WTC11 (cell line): Measurements from ENCODE around the gene BCL7B.

Experiments used
- CBFB ChIP-seq: sonication (generic); formaldehyde crosslinking; IDR thresholded peaks from 2 replicates; pipeline ENCODE4 v1.8.1; 2022; ENCODE audit warnings: mild to moderate bottlenecking, low read depth, missing genetic modification reagents
- CREB1 ChIP-seq: sonication (generic); formaldehyde crosslinking; IDR thresholded peaks from 2 replicates; pipeline ENCODE4 v1.8.0; 2023; ENCODE audit warnings: mild to moderate bottlenecking, missing genetic modification reagents
- CTCF ChIP-seq: fragments of 200-600 bp; IDR thresholded peaks from 2 replicates; pipeline ENCODE4 v1.8.0; 2022; ENCODE audit warnings: antibody characterized with exemption
- JUN ChIP-seq: sonication (generic); formaldehyde crosslinking; IDR thresholded peaks from 2 replicates; pipeline ENCODE4 v1.8.0; 2023; ENCODE audit warnings: mild to moderate bottlenecking, missing genetic modification reagents
- MAX ChIP-seq: sonication (generic); formaldehyde crosslinking; IDR thresholded peaks from 2 replicates; pipeline ENCODE4 v1.8.0; 2022; ENCODE audit warnings: mild to moderate bottlenecking, missing genetic modification reagents
- NR2C2 ChIP-seq: sonication (generic); formaldehyde crosslinking; IDR thresholded peaks from 2 replicates; pipeline ENCODE4 v1.8.0; 2022; ENCODE audit warnings: mild to moderate bottlenecking, missing genetic modification reagents
- PREB ChIP-seq: sonication (generic); formaldehyde crosslinking; IDR thresholded peaks from 2 replicates; pipeline ENCODE4 v1.8.1; 2022; ENCODE audit warnings: mild to moderate bottlenecking, missing genetic modification reagents, moderate library complexity, borderline replicate concordance
- SP1 ChIP-seq: sonication (generic); formaldehyde crosslinking; conservative IDR thresholded peaks from 2 replicates; pipeline ENCODE4 v1.8.1; 2022; ENCODE audit warnings: missing genetic modification reagents
- TCF7 ChIP-seq: sonication (generic); formaldehyde crosslinking; IDR thresholded peaks from 2 replicates; pipeline ENCODE4 v1.8.0; 2022; ENCODE audit warnings: mild to moderate bottlenecking, low read depth, missing genetic modification reagents, moderate library complexity
- TEAD4 ChIP-seq: sonication (generic); formaldehyde crosslinking; IDR thresholded peaks from 2 replicates; pipeline ENCODE4 v1.8.0; 2022; ENCODE audit warnings: mild to moderate bottlenecking, missing genetic modification reagents
- ZNF232 ChIP-seq: sonication (generic); formaldehyde crosslinking; IDR thresholded peaks from 2 replicates; pipeline ENCODE4 v1.8.0; 2022; ENCODE audit warnings: mild to moderate bottlenecking, missing genetic modification reagents
- ZNF263 ChIP-seq: sonication (generic); formaldehyde crosslinking; IDR thresholded peaks from 2 replicates; pipeline ENCODE4 v1.8.1; 2022; ENCODE audit warnings: low read depth, mild to moderate bottlenecking, moderate library complexity, missing genetic modification reagents

GRCh38 chr7:73530800-73531199, 26.7 kb downstream of the BCL7B start:
- TF ChIP-seq JUN (CRISPR knock-in tag), result no peak
- no peak for TF ChIP-seq PREB (CRISPR knock-in tag)
- no peak for TF ChIP-seq CTCF
- TF ChIP-seq MAX (CRISPR knock-in tag), result no peak
- no peak for TF ChIP-seq CBFB (CRISPR knock-in tag)
- no peak for TF ChIP-seq ZNF232 (CRISPR knock-in tag)
- TF ChIP-seq SP1 (CRISPR knock-in tag), result no peak
- no peak for TF ChIP-seq NR2C2 (CRISPR knock-in tag)
- no peak for TF ChIP-seq TEAD4 (CRISPR knock-in tag)
- TF ChIP-seq ZNF263 (CRISPR knock-in tag), result no peak
- no peak for TF ChIP-seq TCF7 (CRISPR knock-in tag)
- no peak for TF ChIP-seq CREB1 (CRISPR knock-in tag)
